Eye (tissue), 1 donor: Measurements from ENCODE around the gene ACOX3.

ENCODE experiments used
- DNase-seq: peaks from one replicate; pipeline ENCODE4 v3.0.0-alpha.2; 2015

ACOX3 gene

DNA sequence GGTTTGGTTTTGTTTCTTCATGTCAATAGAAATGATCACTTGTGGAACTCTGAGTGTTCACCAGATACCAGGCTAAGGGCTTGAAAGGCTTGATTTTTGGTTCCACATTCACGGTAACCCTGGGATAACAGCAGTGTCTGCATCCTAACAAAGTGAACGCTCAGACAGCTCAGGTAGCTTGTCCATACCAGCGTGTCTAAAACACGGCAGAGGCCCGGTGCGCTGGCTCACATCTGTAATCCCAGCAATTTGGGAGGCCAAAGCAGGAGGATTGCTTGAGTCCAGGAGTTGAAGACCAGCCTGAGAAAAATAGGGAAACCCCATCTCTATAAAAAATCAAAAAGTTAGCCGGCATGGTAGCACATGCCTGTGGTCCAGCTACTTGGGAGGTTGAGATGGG is 122.0 kb downstream of the ACOX3 start:
- DNase-seq, result no peak

DNA sequence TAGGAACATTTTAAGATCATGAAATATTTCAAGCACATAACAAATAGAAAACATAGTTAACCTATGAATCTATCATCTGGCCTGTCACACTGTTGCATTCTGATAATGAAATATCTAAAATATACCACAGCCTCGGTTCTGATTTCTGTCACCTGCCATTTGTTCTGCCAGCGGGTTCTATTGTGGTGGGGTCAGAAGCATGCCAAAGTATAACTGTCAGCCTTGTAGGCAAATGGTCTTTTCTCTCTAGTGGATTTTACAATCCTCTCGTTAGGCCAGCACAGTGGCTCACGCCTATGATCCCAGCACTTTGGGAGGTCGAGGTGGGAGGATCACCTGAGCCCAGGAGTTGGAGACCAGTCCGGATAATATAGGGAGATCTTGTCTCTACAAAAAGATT is 123.0 kb downstream of the ACOX3 start:
- no peak for DNase-seq

- no peak for DNase-seq
Observed at GRCh38 chr4:8316911-8317351, 123.6 kb downstream of the ACOX3 start.
